Central memory CD4-positive, alpha-beta T cell (primary cell): ENCODE measurements around the gene TRABD2B.

Experiments
- DNase-seq: peaks from one replicate; pipeline ENCODE4 v3.0.0; 2022
- total RNA-seq, 3 experiments: gene quantifications; one replicate each; lab custom pipeline; 2026; lab: John Stamatoyannopoulos, UW

Gene TRABD2B
- 0 reads per million in 3 experiments for total RNA-seq

GRCh38 chr1:47997289-47998200 lies at the start of gene TRABD2B:
Gene TRABD2B (minus strand): TSS chr1:47997385.
- DNase-seq: peak; percentile 22

GRCh38 chr1:48044311-48044710 lies 47.1 kb upstream of the TRABD2B start:
- no peak for DNase-seq

DNA sequence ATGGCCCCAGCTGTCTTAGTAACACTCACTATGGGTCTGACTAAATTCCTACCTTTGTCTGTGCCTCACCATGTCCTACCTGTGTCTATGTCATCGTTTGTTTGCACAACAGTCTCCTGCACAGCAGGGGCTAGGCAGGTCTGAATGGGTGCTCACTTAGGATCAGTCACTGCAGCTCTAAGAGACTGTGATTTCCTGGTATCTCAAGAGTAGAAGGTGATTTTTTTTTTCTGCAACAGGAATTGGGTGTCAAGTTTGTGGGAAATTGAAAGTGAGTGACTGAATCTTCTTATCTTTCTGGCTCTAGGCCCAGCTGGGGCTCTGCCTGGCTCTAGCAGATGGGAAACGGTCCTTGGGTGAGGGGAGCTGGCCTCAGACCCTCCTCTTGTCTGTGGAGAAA lies 46.4 kb upstream of the TRABD2B start:
- DNase-seq: no peak

- DNase-seq: no peak
Measured at GRCh38 chr1:48040154-48040553, 43.0 kb upstream of the TRABD2B start.

DNA sequence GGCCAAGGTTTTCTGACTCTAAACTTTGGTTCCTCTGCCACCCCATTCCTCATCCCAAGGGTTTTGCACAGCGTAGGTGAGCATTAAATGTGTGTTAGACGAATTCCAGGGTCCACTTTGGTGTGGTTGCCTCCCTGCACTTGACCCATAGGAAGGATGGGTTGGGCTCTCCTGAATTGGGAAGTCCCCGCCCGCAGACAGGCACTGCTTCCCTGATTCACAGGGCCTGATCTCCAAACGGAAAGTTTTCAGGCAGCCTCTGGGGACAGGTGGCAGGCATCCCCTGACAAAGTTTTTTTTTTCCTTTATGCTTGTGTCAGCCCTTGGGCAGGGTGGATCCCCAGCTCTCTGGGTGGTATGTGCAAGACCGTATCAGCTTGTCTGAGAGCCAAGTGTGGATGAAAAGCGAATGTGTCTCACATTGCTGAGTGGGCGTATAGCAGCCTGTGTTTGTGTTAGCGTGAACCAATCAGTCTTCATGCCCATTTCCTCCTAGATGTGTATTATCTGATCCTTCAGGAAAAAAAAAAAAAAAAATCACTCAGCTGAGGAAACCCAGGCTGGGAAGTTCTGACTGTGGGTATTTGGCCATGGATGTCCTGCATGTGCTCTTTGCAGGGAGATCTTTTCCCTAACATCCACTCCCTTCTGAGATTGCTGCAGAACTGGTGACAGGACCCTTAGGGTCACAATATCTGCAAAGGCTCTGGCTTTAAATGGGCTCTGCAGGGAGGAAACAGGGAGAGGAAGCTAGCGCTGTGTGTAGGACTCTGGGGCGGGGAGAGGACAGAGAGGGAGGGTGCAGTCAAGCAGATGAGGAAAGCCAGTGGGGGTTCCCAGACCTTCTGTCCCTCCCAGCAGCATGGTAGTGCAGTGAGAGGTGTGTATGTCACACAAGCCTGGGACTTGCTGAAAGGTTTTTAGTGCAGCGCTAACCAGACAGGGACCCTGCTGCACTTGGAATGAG lies 42.2 kb upstream of the TRABD2B start:
- DNase-seq: no peak

- no peak for DNase-seq
Measured at GRCh38 chr1:48038270-48038767, 41.1 kb upstream of the TRABD2B start.

DNA sequence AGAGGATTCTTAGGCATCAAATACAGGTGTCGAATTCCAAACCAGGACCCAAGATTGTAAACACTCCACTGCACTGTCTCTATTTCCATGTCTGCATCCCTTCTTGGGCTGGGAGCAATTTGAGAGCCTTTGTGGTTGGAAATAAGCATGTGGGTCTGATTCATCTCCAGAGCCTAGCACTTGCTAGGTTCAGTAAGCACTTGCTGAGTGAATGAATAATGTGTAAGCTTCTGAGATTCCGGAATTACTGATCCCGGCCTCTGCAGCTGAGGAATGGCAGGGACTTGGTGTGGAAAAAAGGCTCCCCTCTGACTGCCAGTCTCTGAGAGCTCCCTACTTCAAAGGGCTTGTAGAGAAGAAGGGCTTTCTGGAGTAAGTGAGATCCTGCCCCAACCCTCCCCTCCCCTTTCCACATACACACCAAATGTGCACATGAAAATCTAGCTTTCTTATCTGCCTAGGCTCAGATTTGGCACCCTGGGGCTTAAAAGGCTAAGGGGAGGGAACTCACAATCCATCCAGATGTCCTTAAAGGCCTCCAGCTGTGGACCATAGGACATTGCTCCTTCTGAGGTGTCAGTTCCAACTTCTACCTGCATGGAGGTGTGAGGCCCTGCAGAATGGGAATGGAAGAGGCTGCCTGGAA lies 39.6 kb upstream of the TRABD2B start:
- no peak for DNase-seq

- DNase-seq: no peak
Measured at GRCh38 chr1:48035371-48036141, 38.4 kb upstream of the TRABD2B start.

GRCh38 chr1:48033495-48034045 lies 36.4 kb upstream of the TRABD2B start:
- no peak for DNase-seq

DNA sequence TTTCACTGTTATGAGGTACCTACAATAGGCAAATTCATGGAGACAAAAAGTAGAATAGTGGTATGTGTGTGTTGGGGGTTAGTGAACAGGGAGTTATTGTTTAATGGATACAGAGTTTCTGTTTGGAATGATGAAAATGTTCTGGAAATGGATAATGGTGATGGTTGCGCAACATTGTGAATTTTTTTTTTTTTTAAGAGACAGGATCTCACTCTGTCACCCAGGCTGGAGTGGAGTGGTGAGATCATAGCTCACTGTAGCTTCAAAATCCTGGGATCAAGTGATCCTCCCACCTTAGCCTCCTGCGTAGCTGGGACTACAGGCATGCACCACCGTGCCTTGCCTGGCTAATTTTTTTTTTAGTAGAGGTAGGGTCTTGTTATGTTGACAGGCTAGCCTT lies 34.5 kb upstream of the TRABD2B start:
- no peak for DNase-seq

DNA sequence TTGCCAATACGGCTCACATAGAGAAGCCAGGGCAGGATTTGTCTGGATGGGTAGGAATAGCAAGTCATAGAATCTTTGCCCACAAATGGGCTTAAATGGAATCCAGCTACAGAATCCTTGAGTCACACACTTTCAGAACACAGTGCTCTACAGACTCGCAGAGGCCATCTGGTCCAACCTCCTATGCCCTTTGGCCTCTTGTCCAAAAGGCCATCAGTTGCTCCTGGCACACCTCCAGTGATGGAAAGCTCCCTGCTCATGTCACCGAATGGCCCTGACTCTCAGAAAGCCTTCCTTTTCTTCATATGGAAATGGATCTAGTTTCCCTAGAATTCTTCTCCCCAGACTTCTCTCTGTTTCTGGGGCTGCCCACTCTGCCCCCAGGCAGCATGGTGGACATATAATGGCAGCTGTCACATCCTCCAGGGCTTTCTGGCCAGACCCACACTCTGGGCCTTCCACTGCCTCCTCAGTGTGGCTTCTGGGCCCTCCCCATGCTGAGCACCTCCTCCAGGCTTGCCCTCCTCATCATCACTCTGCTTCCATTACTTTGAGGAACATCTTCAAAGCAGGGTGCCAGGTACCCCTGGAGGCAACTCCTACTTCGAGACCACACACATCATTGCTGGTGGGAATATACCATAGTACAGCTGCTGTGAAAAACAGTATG lies 33.6 kb upstream of the TRABD2B start:
- DNase-seq: no peak

- no peak for DNase-seq
Measured at GRCh38 chr1:48030211-48030610, 33.0 kb upstream of the TRABD2B start.

DNA sequence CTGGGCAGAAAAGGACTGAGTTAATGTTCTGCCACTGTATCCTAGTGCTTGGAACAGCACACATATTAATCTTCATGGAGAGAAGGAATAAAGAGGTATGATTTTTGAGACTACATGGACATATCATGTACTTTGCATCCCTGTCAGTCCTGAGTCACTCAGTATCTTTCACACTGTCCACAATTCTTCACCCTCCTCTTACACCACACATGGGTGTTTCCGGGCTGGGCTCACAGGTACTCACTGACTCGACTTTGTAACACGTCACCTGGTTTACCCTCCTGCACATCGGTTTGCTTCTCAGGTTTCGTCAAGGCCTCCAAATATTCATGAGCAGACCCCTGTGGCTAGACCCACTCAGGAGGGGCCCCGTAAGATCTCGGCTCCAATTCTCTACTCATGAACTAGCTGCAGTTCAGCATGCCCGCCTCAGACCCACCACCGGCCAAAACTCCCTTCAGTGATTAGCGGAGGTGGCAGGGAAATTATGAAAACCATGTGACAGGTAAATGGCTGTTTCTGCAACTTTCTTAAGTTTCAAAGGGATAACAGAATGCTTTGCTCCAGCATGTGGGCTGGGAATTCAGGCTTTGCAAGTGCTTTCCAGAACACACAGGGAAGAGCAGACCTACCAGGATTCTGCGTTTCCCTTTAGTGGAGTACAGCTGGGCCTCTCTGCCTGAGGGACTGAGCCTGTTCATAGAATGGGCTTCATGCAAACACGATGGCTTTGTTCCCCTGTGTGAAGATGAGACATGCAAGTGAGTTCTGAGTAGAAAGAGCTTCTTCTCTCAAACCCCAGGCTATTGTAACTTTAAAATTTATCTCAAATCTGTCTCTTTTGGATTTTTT lies 31.3 kb upstream of the TRABD2B start:
- no peak for DNase-seq

DNA sequence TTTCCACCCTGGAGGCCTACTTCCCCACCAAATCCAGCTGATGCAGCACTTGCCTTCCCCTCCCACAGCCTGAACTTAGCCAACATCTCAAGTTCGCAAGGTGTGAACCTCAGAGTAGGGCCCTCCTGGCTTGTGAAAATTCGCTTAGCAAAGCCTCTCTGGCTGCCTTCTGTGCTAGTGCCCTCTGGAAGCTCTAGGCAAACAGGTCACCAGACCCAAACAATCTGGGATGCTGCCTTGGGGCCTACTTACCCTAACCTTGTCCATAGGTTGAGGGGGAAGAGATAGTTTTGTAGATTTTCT lies 30.3 kb upstream of the TRABD2B start:
- no peak for DNase-seq

DNA sequence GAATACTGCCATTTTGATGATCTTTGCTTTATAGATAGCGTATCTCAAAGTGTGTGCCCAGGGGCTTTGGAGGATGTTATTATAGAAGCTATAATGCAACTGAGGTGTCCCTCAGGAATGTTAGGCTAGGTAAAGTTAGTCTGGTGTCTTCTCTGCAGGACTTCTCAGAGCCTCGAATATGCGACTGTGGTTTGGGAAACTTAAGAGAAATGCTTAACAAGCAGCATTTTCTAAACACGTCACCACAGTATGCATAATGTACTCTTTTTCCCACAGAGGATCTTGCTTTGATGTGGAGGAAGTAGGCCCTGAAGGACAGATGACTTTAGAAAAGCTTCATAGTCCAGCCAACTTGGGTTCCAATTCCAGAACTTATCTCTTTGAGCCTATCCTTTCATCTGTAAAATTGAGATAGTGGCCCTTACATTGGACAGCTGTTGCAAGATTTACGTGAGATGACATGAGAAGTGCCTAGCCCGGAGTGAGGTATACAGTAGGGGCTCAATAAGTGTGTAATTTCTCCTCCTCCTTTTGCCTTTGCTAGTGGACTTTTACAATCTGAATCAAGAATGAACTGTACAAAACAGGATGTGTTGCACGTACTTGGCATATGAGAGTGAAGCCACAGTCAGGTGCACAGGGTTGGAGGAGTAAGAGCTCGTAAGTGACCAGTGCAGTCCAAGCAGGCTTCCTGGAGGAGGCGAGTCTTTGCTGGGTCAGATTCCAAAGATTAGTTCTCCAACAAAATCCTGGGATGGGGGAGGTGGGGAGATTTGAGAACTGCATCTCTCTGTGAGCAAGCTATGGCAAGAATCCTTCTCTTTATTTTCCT lies 29.7 kb upstream of the TRABD2B start:
- DNase-seq: no peak

DNA sequence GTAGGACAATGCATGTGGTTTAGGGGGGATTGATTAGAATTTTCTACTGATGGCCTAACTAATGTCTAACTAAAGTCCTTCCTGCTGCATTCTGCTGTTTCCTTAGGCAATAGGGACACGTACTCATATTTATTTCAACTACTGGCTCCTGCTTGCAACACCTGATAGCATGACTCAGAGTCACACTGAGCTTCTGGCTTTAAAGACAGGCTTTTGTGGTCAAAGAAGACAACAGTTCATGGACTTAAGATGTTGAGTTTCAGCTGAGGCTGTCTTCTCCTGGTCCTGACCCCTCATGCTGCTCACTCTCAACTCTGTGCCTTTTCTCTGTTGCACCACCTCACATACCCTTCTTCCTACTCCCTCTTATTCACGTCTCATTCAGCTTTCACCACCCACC lies 29.1 kb upstream of the TRABD2B start:
- DNase-seq: no peak

DNA sequence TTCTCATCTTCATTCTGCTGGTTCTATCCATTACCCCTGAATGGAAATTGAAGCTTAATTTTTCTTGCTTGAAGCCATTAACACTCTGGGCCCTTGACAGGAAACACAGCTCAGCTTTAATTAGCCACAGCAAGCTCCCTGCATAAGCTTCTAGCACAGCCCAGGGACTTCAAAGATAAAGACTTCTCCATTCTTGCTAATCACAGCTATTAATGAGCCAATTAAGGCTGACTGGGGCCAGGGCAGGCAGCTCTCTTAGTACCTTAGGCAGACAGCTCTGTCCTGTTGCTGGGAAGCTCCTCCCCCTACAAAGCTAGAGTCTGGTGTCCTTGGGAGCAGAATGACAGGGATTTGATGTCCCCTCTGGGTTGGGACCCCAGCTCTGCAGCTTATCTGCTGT lies 27.9 kb upstream of the TRABD2B start:
- no peak for DNase-seq

GRCh38 chr1:48023488-48023887 lies 26.3 kb upstream of the TRABD2B start:
- no peak for DNase-seq

GRCh38 chr1:48022306-48022705 lies 25.1 kb upstream of the TRABD2B start:
- no peak for DNase-seq
